HG03103 (cell line): ENCODE results near the gene NLN.
"Not testable (repeated sequence)": the region's sequence is repeated elsewhere in the genome, so short reads cannot be mapped to it uniquely, and the experiment has no call there.

ENCODE experiments used
- ATAC-seq: cut with Tn5 transposase; IDR thresholded peaks from one replicate; pipeline ENCODE4 v1.9.1; 2021; ENCODE audit warnings: low read depth; ENCODE audit not compliant: unreplicated experiment

The NLN gene

GRCh38 chr5:65862384-65862783, 140.4 kb downstream of the NLN start:
- no peak for ATAC-seq

- no peak for ATAC-seq
Measured at GRCh38 chr5:65863747-65864146, 141.7 kb downstream of the NLN start.

- ATAC-seq, result no peak
Measured at GRCh38 chr5:65866837-65867521, 145.0 kb downstream of the NLN start.

GRCh38 chr5:65867542-65868195, 145.7 kb downstream of the NLN start:
- ATAC-seq, result no peak

- ATAC-seq, result no peak
Measured at GRCh38 chr5:65868509-65868908, 146.5 kb downstream of the NLN start.

- ATAC-seq, result no peak
Measured at GRCh38 chr5:65871182-65871581, 149.2 kb downstream of the NLN start.

- not testable (repeated sequence) for ATAC-seq
Measured at GRCh38 chr5:65871776-65872175, 149.8 kb downstream of the NLN start.

GRCh38 chr5:65873181-65873750, 151.3 kb downstream of the NLN start:
- no peak for ATAC-seq

- no peak for ATAC-seq
Measured at GRCh38 chr5:65874241-65874640, 152.2 kb downstream of the NLN start.

GRCh38 chr5:65876496-65876895, 154.5 kb downstream of the NLN start:
- no peak for ATAC-seq

GRCh38 chr5:65876970-65877369, 155.0 kb downstream of the NLN start:
- no peak for ATAC-seq
